Measurements from ENCODE around the gene ABCC3.

Gene ABCC3

GRCh38 chr17:50634224-50634914 is at the start of gene ABCC3:
ABCC3 (plus strand) TSS chr17:50634881; CDS start chr17:50634937, 56 bp downstream.
- DNase-seq = no peak

GRCh38 chr17:50585346-50585745 is 49.3 kb upstream of the ABCC3 start:
- DNase-seq = no peak

- no peak for DNase-seq
Measured at GRCh38 chr17:50585891-50586290, 48.8 kb upstream of the ABCC3 start.

DNA sequence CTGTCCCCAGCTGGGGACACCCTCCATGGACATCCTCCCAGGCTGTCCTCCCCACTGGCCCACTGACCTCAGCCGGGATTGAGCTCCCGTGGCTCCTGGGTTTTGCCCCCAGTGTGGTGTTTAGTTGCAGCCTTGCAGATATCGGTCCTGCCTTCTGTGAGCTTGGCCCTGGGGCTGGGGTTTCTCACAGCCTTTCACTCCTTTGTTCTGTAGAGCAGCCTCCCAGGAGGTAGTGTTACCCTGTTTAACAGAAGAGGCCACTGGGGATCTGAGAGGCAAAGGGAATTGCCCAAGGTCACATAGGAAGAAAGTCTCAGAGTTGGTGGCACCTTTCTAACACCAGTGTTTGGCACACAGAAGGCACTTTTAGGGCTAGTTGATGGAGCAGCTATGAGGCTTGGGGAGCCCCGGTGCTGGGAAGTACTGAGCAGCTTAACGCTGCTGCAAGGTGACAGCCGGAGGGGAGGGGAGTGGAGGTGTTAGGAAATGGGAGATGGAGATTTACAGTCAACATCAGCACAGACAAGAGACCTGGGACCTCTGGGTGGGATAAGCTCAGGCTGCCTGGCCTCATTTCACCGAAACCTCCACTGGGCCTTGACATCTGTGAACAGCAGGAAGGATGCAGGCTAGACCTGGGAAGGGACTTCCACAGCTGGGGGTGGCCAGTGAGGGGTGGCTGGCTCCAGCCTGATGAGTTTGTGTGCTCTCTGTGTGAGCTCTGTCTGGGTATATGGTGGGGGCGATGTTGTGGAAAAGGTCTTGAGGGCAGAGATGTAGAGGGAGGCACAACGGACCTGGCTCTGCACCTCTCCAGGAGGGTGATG is 48.0 kb upstream of the ABCC3 start:
- DNase-seq = no peak

DNA sequence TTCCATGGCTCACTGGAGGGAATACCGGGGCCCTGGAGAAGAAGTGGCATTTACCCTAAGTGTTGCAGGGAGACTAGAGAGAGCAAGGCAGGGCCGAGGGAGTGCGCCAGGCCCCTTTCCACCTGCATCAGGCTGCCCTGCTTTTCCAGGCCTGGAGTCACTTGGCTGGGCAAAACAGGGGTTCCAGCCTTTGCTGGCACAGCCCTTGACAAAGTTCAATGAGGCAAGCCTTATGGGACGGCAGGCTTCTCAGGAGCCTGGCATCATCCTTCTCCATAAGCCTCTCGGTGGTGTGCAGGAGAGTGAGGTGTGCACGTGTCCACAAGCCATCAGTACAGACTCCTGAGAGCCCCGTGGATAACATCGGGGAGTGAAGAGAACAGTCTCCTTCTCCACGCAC is 47.1 kb upstream of the ABCC3 start:
- no peak for DNase-seq

GRCh38 chr17:50588391-50589049 is 46.2 kb upstream of the ABCC3 start:
- DNase-seq = no peak

GRCh38 chr17:50589095-50589705 is 45.5 kb upstream of the ABCC3 start:
- no peak for DNase-seq

- no peak for DNase-seq
Measured at GRCh38 chr17:50590946-50591737, 43.5 kb upstream of the ABCC3 start.

- peak; percentile 60 for DNase-seq
Measured at GRCh38 chr17:50593321-50593720, 41.4 kb upstream of the ABCC3 start.

GRCh38 chr17:50594128-50594823 is 40.4 kb upstream of the ABCC3 start:
- DNase-seq = no peak

DNA sequence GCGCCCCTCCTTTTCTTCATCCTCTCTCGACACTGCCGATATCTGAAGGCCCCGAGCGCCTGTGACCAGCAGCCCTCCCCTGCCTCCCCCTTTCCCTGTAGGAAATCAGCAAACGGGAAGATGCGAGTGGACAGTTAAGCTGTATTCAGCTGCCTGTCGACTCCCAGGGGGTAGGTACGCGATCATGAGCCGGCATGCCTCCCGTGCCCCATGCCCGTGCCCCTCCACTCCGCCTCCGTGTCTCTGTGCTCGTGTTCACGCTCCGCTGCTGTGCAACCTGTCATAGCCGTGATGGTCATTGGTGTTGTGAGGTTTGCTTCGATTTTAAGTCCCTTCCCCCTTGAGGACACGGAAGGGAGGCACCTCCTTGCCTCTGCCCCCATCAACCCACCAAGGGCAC is 39.8 kb upstream of the ABCC3 start:
- no peak for DNase-seq

DNA sequence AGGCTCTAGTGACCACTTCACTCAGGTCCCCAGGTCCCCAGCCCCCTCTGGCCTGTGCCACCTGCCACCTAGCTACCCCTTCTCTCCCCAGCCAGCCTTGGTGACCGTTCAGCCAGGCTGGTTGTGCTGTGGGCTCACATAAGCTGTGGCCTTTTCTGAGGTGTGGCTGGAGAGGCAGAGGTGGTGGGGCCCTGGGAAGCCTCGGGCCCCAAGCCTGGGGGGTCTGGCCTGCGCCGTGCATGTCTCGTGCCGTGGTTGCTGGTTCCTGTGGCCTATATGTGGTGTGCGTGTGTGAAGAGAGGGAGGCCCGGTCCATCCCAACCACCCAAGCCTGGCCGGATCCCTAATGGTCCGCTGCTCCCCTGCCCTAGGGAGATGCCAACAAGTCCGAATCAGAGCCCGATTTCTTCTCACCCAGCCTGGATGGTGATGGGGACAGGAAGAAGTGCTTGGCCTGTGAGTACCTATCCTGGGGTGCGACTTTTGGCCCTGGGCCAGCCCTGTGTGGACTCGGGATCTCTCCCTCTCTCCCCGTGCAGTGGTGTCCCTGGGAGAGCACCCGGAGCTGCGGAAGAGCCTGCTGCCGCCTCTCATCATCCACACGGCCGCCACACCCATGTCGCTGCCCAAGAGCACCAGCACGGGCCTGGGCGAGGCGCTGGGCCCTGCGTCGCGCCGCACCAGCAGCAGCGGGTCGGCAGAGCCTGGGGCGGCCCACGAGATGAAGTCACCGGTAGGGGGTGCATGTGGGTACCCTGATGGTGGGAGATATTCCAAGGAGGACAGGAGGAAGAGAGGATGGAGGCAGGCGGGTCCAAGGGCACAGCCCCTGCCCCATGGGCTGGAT is 38.3 kb upstream of the ABCC3 start:
- no peak for DNase-seq

- DNase-seq = no peak
Measured at GRCh38 chr17:50598487-50598886, 36.2 kb upstream of the ABCC3 start.

GRCh38 chr17:50599606-50600005 is 35.1 kb upstream of the ABCC3 start:
- DNase-seq = no peak

DNA sequence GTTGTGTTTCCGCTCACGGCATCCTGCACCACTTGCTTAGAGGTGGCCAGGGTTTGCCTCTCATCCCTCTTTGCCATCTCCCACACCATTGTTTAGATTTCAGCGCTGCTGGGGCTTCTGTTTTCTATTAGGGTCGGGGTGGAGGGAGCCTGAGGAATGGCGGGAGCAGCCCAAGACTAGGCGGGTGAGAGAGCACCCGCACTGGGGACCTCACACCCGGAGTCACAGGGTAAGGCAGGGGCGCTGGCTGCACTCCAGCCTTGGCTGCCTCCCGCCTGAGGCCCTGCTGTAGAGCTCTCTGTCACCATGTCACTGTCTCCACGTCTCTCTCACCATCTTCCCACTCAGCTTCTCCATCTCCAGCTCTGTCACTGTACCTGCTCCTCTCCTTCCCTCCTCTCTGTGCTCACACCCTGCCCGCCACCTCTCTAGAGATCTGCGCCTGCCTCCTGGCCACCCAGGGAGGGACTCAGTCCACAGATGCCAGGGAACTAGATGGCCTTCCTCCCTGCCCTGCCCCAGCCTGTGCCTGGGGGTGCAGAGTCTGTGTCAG is 32.8 kb upstream of the ABCC3 start:
- no peak for DNase-seq

GRCh38 chr17:50602836-50603235 is 31.8 kb upstream of the ABCC3 start:
- DNase-seq = no peak

GRCh38 chr17:50603340-50603739 is 31.3 kb upstream of the ABCC3 start:
- DNase-seq = peak; percentile 15

GRCh38 chr17:50604513-50604912 is 30.2 kb upstream of the ABCC3 start:
- DNase-seq = peak; percentile 89

DNA sequence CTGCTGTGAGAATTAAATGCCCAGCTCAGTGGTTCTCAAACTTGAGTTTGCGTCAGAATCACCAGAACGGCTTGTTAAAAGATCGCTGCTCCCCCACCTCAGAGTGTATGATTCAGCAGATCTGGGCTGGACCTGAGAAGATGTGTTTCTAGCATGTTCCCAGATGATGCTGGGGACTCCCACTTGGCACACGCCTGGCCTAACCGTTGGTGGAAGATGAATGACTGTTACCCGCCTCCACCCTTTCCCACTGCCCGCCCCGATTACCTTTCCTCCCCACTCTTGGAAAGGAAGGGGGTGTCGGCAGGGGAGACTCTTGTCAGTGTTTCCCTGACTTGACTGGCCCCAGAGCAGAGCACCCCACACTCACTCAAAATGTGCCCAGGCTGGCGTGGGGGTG is 29.3 kb upstream of the ABCC3 start:
- DNase-seq = no peak

DNA sequence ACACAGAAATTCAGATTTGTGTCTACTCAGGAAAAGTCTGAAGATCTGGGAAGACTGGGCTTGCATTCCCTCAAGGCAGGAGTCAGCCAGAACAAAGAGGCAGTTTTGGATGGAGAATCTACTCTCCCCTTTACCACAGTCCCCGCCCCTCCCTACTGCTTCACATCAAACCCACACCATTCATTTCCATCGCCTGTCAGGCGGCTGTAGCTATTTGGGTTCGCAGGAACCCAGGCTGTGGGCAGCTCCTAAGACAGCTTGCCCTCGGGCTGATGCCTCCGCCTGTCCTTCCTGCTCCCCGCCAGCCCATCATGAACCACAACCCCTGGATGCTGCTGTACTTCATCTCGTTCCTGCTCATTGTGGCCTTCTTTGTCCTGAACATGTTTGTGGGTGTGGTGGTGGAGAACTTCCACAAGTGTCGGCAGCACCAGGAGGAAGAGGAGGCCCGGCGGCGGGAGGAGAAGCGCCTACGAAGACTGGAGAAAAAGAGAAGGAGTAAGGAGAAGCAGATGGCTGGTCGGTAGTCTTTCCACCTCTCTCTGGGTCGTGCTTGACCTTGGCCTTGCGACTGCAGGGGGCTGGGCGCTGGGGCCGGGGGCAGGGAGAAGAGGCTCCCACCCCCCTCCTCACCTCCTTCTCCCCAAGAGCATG is 27.0 kb upstream of the ABCC3 start:
- DNase-seq = no peak

Measured in NCI-H1105 (cell line).